Omental fat pad (tissue), 4 donors: Measurements from ENCODE around the gene ATG3. TPM values are rescaled to one million over a fixed set of nuclear protein-coding genes. Genes with fewer than 3 reads are reported as not detected.
"Not testable (repeated sequence)": the region's sequence is repeated elsewhere in the genome, so short reads cannot be mapped to it uniquely, and the experiment has no call there.

ENCODE experiments used
- ATAC-seq: fragments of 150-250 bp; one replicate; pipeline ENCODE4 v1.9.1; 2016; ENCODE audit warnings: mild to moderate bottlenecking, moderate library complexity; ENCODE audit not compliant: low FRiP score
- DNase-seq: peaks from one replicate; pipeline ENCODE4 v3.0.0-alpha.2; 2019; ENCODE audit warnings: low spot score
- total RNA-seq, 4 donors: library from RNA; depleted of rRNA; stranded (reverse); fragments of >200 nt; gene quantifications; one replicate each; pipeline ENCODE4 v1.1.0, GENCODE V29; 2016
- TF ChIP-seq, protein P1 (sequence below), 3 donors: fragments of 450-650 bp; IDR thresholded peaks; one replicate each; pipeline ENCODE4 v1.5.1; 2016 to 2017; ENCODE audit warnings: antibody characterized with exemption in 3 of 3, mild to moderate bottlenecking in 3 of 3, moderate library complexity in 2 of 3

The ATG3 gene
- total RNA-seq, 4 donors from 2014 or later, result 59.1 to 80.5 (median 71.1) TPM

DNA sequence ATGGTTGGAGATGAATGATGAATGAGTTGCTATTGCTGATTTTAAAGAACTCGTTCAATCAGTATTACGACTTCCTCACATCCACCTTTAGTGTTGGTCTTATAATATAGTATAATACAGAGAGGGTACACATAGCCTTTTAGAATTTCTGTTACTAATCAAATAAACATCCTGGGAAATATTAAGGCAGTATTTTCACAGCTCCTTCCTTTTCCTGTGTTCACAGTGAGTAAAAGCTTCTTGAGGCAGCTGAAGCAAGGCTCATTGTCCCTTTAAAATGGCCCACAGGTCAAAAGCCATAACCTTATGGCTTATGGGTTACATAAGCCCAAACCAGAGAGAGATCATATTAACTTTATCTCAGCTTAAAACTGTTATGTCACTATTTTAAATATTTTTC lies 61.1 kb downstream of the ATG3 start:
- DNase-seq (no peak), ATAC-seq (no peak)
- TF ChIP-seq, protein P1, sequence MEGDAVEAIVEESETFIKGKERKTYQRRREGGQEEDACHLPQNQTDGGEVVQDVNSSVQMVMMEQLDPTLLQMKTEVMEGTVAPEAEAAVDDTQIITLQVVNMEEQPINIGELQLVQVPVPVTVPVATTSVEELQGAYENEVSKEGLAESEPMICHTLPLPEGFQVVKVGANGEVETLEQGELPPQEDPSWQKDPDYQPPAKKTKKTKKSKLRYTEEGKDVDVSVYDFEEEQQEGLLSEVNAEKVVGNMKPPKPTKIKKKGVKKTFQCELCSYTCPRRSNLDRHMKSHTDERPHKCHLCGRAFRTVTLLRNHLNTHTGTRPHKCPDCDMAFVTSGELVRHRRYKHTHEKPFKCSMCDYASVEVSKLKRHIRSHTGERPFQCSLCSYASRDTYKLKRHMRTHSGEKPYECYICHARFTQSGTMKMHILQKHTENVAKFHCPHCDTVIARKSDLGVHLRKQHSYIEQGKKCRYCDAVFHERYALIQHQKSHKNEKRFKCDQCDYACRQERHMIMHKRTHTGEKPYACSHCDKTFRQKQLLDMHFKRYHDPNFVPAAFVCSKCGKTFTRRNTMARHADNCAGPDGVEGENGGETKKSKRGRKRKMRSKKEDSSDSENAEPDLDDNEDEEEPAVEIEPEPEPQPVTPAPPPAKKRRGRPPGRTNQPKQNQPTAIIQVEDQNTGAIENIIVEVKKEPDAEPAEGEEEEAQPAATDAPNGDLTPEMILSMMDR (IDR thresholded peaks at IDR 0.05), result no peak

DNA sequence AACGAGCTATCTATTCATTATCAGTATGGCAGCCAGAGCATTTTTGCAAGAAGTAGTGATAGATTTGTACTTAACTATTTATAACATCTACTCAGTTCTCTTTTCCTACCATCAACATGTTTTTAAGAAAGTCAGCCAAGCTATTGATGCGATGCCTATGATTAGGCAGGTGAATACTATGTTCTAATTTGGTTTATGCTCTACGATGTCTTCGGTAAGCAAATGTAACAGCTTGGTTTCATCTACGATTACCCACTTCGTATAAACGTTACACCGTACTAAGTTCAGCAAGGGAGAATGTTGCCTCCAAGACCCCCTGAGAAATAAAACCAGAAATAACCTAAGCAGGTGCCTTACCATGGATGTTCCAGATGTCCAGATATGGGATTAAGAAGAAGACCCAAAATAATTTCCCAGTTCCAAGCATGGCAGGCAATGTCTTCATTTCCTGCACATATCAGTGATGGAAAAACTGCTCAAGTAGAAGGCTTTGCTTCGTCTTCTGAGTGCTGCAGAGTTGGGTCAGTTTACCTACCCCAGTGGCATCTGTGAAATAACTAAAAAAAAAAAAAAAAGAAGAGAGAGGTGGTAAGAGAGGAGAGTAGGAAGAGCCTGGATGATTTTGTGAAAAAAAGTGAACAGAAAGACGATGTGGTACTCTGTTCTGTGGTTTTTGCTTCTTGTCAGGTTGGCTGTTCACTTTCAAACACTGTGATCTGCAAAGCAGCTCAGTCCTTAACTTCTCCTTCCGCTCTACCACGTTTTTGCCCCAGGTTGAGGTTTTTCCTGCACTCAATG lies 62.6 kb downstream of the ATG3 start, which contains the start of gene BTLA:
TSS of gene BTLA (minus strand) at position 559 of the 798 bp plus-strand sequence. CDS start at position 445, 114 bp downstream.
- DNase-seq, result no peak
- TF ChIP-seq, protein P1 (IDR thresholded peaks at IDR 0.05), result no peak
- ATAC-seq, result no peak

- ATAC-seq, result no peak
- TF ChIP-seq, protein P1 (IDR thresholded peaks at IDR 0.05), result no peak
- DNase-seq, result no peak
These were observed 63.7 kb downstream of the ATG3 start for GRCh38 chr3:112497897-112498548.

DNA sequence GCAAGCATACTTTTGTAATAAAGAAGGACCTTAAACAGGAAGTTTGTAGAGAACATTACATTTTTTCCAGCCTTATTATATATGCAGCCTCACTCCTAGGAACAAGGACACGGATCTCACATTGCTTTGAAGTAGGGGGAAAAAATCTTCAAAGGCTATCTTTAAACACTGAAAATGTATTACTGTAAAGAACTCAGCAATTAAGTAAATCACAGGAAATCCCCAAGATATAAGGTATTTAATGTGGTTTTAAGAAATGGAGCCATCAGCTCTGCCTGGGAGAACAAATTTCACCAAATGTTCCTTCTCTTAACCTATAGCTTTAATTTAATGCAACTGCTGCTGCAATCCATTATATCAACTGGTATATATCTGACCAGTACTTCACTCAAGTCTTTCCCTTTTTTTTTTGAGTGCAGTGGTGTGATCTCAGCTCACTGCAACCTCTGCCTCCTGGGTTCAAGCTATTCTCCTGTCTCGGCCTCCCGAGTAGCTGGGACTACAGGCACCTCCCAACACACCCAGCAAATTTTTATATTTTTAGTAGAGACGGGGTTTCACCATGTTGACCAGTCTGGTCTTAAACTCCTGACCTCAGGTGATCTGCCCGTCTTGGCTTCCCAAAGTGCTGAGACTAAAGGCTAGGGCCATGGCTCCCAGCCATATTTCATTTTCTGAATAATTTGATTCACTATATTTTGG lies 65.2 kb downstream of the ATG3 start:
- ATAC-seq (no peak), DNase-seq (no peak)
- TF ChIP-seq, protein P1 (IDR thresholded peaks at IDR 0.05), result no peak

DNA sequence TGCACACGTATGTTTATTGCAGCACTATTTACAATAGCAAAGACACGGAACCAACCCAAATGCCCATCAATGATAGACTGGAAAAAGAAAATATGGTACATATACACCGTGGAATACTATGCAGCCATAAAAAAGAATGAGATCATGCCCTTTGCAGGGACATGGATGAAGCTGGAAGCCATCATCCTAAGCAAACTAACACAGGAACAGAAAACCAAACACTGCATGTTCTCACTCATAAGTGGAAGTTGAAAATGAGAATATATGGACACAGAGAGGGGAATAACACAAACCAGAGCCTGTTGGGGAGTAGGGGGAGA lies 67.4 kb downstream of the ATG3 start:
- ATAC-seq, DNase-seq: not testable (repeated sequence)

DNA sequence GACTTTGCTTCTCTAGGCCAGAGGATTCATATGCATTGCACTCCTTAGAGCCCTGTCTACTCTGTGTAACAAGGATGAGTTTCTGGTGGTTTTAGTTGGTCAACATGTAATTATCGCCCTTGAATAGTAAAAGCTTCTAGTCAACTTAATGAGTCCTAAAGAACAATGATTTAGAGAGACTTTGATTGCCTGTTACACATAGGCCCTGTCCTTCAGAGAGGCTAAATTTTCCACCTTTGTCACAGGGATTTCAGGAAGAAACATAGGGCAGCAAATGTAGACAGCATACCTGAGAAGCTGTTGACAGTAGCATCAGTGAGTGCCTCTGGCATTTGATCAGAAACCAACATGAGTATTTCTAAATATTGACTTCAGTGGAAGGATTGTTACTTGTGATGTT lies 69.6 kb downstream of the ATG3 start:
- DNase-seq (no peak), ATAC-seq (no peak)

DNA sequence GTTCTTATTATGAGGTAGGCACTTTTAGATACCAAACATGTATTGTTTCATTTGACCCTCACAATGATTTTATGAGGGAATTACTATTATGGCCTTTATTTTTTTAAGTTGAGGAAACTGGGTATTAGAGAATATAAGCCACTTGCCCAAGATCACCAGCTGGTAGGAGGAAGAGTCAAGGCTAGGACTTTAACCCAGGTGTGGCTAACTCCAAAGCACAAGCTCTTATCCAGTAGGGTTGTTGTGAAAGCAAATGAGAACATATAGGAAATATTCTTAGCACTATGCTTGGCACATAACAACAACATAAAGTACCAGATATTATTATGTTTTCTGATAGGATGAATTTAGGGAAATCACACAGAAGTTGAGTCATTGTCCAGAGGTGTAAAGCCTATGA lies 70.4 kb downstream of the ATG3 start:
- DNase-seq (no peak), ATAC-seq (no peak)
- TF ChIP-seq, protein P1 (IDR thresholded peaks at IDR 0.05), result no peak

More for the DNA sequence above, 69.6 kb downstream of the ATG3 start:
- TF ChIP-seq, protein P1 (IDR thresholded peaks at IDR 0.05), result no peak
